ENCODE results near the gene PPM1L. TPM values are rescaled to one million over a fixed set of nuclear protein-coding genes. Genes with fewer than 3 reads are reported as not detected.

Gene PPM1L
- total RNA-seq, 1 experiment from 2014 or later: 5.0 TPM

DNA sequence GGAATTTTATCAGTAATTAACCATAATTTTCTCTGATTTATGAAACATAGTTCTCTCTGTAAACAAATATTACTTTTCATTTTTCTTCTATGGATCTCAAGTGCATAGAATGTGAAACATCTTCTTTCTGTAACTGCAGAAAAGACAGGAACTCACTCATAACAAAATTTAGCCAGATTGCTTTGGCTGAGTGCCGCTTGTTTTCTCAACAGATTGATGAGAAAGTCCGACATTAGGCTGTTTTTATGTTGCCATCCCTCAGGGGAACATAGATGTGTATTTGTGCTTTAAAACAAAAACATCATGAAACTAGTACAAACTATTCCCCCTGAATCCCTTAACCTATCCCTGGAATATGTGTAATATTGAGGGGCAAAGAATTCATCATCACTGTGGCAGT is 194.9 kb downstream of the PPM1L start:
- H3K79me2 ChIP-seq (ENCODE audit: low read depth): no peaks in the 10 kb centered on the region
- BruUV-seq (replicated peaks): no TSS peak
- no peaks in the 10 kb centered on the region for H3K9me3 ChIP-seq (ENCODE audit: insufficient read depth, low read depth)
- ChIA-PET CTCF (interaction anchor here (0.6 kb wide), 1 partner anchor 263 kb away, joined by 3 read pairs; no protein-coding TSS in a partner anchor), POLR2A (ENCODE audit: unreplicated experiment) (no interaction called here)
- no peaks in the 10 kb centered on the region; the same call in 1 of the 2 replicates for H4K20me1 ChIP-seq (ENCODE audit: insufficient read depth)
- H3K27me3 ChIP-seq (ENCODE audit: insufficient read depth, low read depth): no peaks in the 10 kb centered on the region
- no peaks in the 10 kb centered on the region for H3K4me1 ChIP-seq (replicated peaks; ENCODE audit: insufficient read depth)
- intact Hi-C loops (cut with micrococcal nuclease; ENCODE audit: unreplicated experiment): loop anchor here (10.0 kb wide), 1 partner anchor 274 kb away; the partner anchor contains the start of gene NMD3
- no peak for DNase-seq
- H3K4me2 ChIP-seq: no peak overlapping the region
- H3K9me2 ChIP-seq (ENCODE audit: insufficient read depth): no peaks in the 10 kb centered on the region
- H3K27ac ChIP-seq: no peak overlapping the region
- TF ChIP-seq EZH2 (IDR thresholded peaks at IDR 0.05; ENCODE audit: low read depth) (no peak), CTCF (conservative IDR thresholded peaks at IDR 0.05) (no peak)
- no peaks in the 10 kb centered on the region for H3F3A ChIP-seq (ENCODE audit: insufficient read depth, low read depth)
- no peaks in the 10 kb centered on the region for H3K36me3 ChIP-seq (ENCODE audit: low read depth)
- no peak overlapping the region for H3K4me3 ChIP-seq
- H2AFZ ChIP-seq: no peak overlapping the region

DNA sequence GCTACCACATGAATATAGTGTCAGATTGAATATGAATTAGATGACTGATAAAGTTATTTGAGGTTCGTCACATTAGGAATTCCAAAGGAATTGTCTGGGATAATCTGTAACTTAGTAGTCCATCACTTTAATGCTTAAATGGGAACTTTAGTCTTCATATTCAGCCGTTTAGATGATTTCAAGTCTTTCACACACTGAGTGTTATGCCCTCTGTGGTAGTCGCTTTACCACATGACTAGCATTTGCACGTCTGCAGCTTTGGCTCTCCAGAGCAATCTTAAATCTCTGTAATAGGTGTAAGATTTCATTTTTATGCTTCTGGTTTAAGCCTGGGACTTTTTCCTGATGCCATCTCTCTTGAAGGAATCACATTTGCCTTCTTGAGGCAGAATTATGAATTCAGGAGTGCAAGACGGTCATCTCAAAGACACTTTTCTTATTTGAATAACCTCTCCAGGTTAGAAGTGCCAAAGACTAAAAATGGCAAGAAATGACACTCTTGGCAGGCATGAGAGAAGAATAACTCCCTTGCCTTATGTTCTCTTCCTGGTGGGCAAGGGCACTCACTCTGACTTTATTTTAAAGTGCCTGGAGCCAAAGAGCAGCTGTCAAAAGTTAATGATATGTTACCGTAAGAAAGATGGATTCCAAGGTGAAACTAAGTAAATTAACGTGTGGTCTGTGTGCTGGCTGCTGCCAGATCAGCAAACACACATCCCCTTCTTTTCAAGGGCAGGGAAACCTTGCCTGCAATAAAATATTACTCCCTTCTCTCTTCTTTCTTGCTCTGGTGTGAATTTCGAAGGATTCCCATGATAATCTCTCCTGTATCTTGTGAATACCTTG is 195.8 kb downstream of the PPM1L start:
- no peak for TF ChIP-seq CTCF (conservative IDR thresholded peaks at IDR 0.05)
- no peak for TF ChIP-seq EZH2 (IDR thresholded peaks at IDR 0.05; ENCODE audit: low read depth)
- H3K4me3 ChIP-seq: no peak overlapping the region
- no peaks in the 10 kb centered on the region for H3K9me3 ChIP-seq (ENCODE audit: insufficient read depth, low read depth)
- BruUV-seq (replicated peaks): no TSS peak
- H3K36me3 ChIP-seq (ENCODE audit: low read depth): no peaks in the 10 kb centered on the region
- H3K9me2 ChIP-seq (ENCODE audit: insufficient read depth): no peaks in the 10 kb centered on the region
- DNase-seq: no peak
- H3K27me3 ChIP-seq (ENCODE audit: insufficient read depth, low read depth): no peaks in the 10 kb centered on the region
- no peaks in the 10 kb centered on the region for H3K4me1 ChIP-seq (replicated peaks; ENCODE audit: insufficient read depth)
- no peak overlapping the region for H2AFZ ChIP-seq
- no peak overlapping the region for H3K27ac ChIP-seq
- no peaks in the 10 kb centered on the region; the same call in 1 of the 2 replicates for H4K20me1 ChIP-seq (ENCODE audit: insufficient read depth)
- CTCF ChIA-PET: no interaction called here
- H3K4me2 ChIP-seq: no peak overlapping the region
- POLR2A ChIA-PET (ENCODE audit: unreplicated experiment): no interaction called here
- H3F3A ChIP-seq (ENCODE audit: insufficient read depth, low read depth): no peaks in the 10 kb centered on the region
- intact Hi-C loops (cut with micrococcal nuclease; ENCODE audit: unreplicated experiment): loop anchor here (10.0 kb wide), 1 partner anchor 273 kb away; the partner anchor contains the start of gene NMD3
- H3K79me2 ChIP-seq (ENCODE audit: low read depth): no peaks in the 10 kb centered on the region

DNA sequence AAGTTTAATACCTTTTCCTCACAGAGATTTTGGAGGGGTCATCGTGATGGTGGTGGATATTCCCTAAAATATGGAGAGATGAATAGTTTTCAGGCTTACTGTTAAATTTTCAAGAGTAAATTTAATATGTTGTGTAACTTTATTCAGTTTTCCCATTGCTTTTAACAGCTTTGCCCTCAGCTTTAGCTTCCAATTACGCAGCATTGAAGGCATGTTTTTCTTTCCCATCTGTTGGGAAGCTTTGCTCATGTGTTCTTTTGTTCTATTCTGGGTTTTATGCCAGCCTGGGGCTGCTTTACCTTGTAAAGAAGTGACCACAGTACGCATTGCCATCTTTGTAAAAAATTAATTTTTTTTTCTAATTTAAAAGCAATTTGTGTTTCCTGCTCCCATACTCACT is 197.7 kb downstream of the PPM1L start:
- intact Hi-C loops (cut with micrococcal nuclease; ENCODE audit: unreplicated experiment): loop anchor here (10.0 kb wide), 1 partner anchor 271 kb away; the partner anchor contains the start of gene NMD3
- ChIA-PET CTCF (no interaction called here), POLR2A (ENCODE audit: unreplicated experiment) (no interaction called here)
- no peaks in the 10 kb centered on the region; the same call in 1 of the 2 replicates for H4K20me1 ChIP-seq (ENCODE audit: insufficient read depth)
- H3K4me1 ChIP-seq (replicated peaks; ENCODE audit: insufficient read depth): no peaks in the 10 kb centered on the region
- no peaks in the 10 kb centered on the region for H3K27me3 ChIP-seq (ENCODE audit: insufficient read depth, low read depth)
- no peaks in the 10 kb centered on the region for H3F3A ChIP-seq (ENCODE audit: insufficient read depth, low read depth)
- H3K4me2 ChIP-seq: no peak overlapping the region
- no peaks in the 10 kb centered on the region for H3K79me2 ChIP-seq (ENCODE audit: low read depth)
- no peak overlapping the region for H2AFZ ChIP-seq
- H3K9me3 ChIP-seq (ENCODE audit: insufficient read depth, low read depth): no peaks in the 10 kb centered on the region
- H3K4me3 ChIP-seq: no peak overlapping the region
- no peak for TF ChIP-seq EZH2 (IDR thresholded peaks at IDR 0.05; ENCODE audit: low read depth)
- no peak for TF ChIP-seq CTCF (conservative IDR thresholded peaks at IDR 0.05)
- no peaks in the 10 kb centered on the region for H3K36me3 ChIP-seq (ENCODE audit: low read depth)
- BruUV-seq (replicated peaks): no TSS peak
- DNase-seq: no peak
- no peak overlapping the region for H3K27ac ChIP-seq
- no peaks in the 10 kb centered on the region for H3K9me2 ChIP-seq (ENCODE audit: insufficient read depth)

All from PC-9 (cell line).